PFSK-1 (cell line): ENCODE measurements around the gene KIRREL3.

Source experiments
- FOXP2 ChIP-seq: optimal IDR thresholded peaks from 2 replicates; pipeline ENCODE3; 2011; ENCODE audit warnings: borderline replicate concordance, control low read depth, inconsistent platforms; ENCODE audit not compliant: insufficient read depth; ENCODE audit errors: extremely low read length, extremely low read depth
- POLR2AphosphoS5 ChIP-seq: IDR thresholded peaks from 2 replicates; pipeline ENCODE4 v1.6.1; 2012; ENCODE audit warnings: low read depth, mild to moderate bottlenecking, control low read depth, low read length, moderate library complexity
- REST ChIP-seq, 2 experiments: IDR thresholded peaks; 2 replicates each; pipeline versions ENCODE4 v1.6.1 to v1.8.0; 2011 to 2012; ENCODE audit warnings: low read depth in 2 of 2, low read length in 2 of 2, control low read depth in 1 of 2, inconsistent platforms in 1 of 2, mild to moderate bottlenecking in 1 of 2, moderate library complexity in 1 of 2; ENCODE audit not compliant: insufficient read depth in 1 of 2
- SIN3A ChIP-seq: IDR thresholded peaks from 2 replicates; pipeline ENCODE4 v1.6.1; 2012; ENCODE audit warnings: mild to moderate bottlenecking, low read length, moderate library complexity, borderline replicate concordance; ENCODE audit not compliant: insufficient read depth
- TAF1 ChIP-seq: IDR thresholded peaks from 2 replicates; pipeline ENCODE4 v1.6.1; 2012; ENCODE audit warnings: low read length, control low read depth, borderline replicate concordance; ENCODE audit not compliant: insufficient read depth

The KIRREL3 gene

GRCh38 chr11:126840201-126840886 is 160.2 kb downstream of the KIRREL3 start:
- TF ChIP-seq TAF1 (no peak), SIN3A (no peak), REST (IDR thresholded peaks at IDR 0.05; ENCODE audit: insufficient read depth in 1 of 2, low read depth in 2 of 2, low read length in 2 of 2) (no peak), FOXP2 (no peak), POLR2AphosphoS5 (no peak)

- no peak for TF ChIP-seq SIN3A
- no peak for TF ChIP-seq POLR2AphosphoS5
- TF ChIP-seq REST (IDR thresholded peaks at IDR 0.05; ENCODE audit: insufficient read depth in 1 of 2, low read depth in 2 of 2, low read length in 2 of 2): no peak
- no peak for TF ChIP-seq FOXP2
- TF ChIP-seq TAF1: no peak
Observed at GRCh38 chr11:126839496-126839895, 161.1 kb downstream of the KIRREL3 start.

- no peak for TF ChIP-seq POLR2AphosphoS5
- no peak for TF ChIP-seq REST (IDR thresholded peaks at IDR 0.05; ENCODE audit: insufficient read depth in 1 of 2, low read depth in 2 of 2, low read length in 2 of 2)
- no peak for TF ChIP-seq SIN3A
- TF ChIP-seq FOXP2: no peak
- no peak for TF ChIP-seq TAF1
Observed at GRCh38 chr11:126838779-126839178, 161.8 kb downstream of the KIRREL3 start.

- TF ChIP-seq POLR2AphosphoS5: no peak
Observed at GRCh38 chr11:126837581-126837980, 163.0 kb downstream of the KIRREL3 start.

GRCh38 chr11:126834573-126834972 is 166.0 kb downstream of the KIRREL3 start:
- no peak for TF ChIP-seq FOXP2
- TF ChIP-seq REST (IDR thresholded peaks at IDR 0.05; ENCODE audit: insufficient read depth in 1 of 2, low read depth in 2 of 2, low read length in 2 of 2): no peak
- no peak for TF ChIP-seq TAF1
- no peak for TF ChIP-seq SIN3A
- no peak for TF ChIP-seq POLR2AphosphoS5
